Measurements from ENCODE around the gene MMP1.

DNA sequence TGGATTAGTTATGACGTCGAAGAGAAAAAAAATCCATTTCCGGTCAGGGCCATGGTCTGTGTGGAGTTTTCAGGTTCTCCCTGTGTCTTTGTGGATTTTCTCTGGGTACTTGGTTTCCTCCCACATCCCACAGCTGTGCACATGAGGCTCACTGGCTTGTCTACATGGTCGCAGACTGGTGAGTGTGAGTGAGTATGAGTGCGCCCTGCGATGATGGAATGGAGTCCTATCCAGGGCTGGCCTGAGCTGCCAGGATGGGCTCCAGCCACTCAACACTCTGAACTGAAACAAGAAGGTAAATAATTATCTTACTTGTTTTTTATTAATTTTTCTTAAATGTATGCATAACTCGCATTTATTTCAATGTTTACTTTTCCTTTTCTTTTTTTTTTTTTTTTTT lies 34.7 kb upstream of the MMP1 start:
- TF ChIP-seq, protein P1, sequence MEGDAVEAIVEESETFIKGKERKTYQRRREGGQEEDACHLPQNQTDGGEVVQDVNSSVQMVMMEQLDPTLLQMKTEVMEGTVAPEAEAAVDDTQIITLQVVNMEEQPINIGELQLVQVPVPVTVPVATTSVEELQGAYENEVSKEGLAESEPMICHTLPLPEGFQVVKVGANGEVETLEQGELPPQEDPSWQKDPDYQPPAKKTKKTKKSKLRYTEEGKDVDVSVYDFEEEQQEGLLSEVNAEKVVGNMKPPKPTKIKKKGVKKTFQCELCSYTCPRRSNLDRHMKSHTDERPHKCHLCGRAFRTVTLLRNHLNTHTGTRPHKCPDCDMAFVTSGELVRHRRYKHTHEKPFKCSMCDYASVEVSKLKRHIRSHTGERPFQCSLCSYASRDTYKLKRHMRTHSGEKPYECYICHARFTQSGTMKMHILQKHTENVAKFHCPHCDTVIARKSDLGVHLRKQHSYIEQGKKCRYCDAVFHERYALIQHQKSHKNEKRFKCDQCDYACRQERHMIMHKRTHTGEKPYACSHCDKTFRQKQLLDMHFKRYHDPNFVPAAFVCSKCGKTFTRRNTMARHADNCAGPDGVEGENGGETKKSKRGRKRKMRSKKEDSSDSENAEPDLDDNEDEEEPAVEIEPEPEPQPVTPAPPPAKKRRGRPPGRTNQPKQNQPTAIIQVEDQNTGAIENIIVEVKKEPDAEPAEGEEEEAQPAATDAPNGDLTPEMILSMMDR (IDR thresholded peaks at IDR 0.05) = no peak
- TF ChIP-seq POLR2A (IDR thresholded peaks at IDR 0.05) = no peak
